Measurements from ENCODE around the gene DBF4B.

DNA sequence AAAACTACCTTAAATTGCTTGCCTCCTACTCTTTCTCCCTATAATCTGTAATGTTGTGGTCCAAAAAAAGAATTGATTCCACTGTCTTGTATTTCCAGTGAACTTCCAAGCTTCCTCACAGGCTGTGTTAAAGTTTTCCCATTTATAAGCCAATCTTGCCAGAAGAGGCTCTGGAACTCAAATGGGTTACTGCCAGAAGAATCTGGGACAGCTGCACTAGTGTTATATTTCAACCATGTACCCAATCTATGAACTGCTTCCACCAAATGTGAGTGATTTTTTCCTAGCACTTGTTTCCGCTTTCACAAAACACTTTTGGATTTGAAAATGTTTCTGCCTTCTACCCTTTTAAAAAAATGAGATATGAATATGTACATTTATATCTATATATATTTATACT, 20.7 kb upstream of the DBF4B start:
- TF ChIP-seq POLR2A (IDR thresholded peaks at IDR 0.05), result no peak
- TF ChIP-seq, protein P1, sequence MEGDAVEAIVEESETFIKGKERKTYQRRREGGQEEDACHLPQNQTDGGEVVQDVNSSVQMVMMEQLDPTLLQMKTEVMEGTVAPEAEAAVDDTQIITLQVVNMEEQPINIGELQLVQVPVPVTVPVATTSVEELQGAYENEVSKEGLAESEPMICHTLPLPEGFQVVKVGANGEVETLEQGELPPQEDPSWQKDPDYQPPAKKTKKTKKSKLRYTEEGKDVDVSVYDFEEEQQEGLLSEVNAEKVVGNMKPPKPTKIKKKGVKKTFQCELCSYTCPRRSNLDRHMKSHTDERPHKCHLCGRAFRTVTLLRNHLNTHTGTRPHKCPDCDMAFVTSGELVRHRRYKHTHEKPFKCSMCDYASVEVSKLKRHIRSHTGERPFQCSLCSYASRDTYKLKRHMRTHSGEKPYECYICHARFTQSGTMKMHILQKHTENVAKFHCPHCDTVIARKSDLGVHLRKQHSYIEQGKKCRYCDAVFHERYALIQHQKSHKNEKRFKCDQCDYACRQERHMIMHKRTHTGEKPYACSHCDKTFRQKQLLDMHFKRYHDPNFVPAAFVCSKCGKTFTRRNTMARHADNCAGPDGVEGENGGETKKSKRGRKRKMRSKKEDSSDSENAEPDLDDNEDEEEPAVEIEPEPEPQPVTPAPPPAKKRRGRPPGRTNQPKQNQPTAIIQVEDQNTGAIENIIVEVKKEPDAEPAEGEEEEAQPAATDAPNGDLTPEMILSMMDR (IDR thresholded peaks at IDR 0.05), result no peak

All from esophagus squamous epithelium (tissue), 4 donors.